Neural cell (in vitro differentiated cells): ENCODE data around the gene CACNA1E. TPM values are rescaled to one million over a fixed set of nuclear protein-coding genes. Genes with fewer than 3 reads are reported as not detected.

ENCODE experiments used
- H2AFZ ChIP-seq: fragments of 200-600, 300-800 bp; sonication (generic), shearing (Covaris generic); 2 replicates; pipeline ENCODE4 v1.6.0; 2014; ENCODE audit warnings: low read depth, mild to moderate bottlenecking, antibody characterized with exemption, low read length, moderate library complexity
- H3F3A ChIP-seq: fragments of 200-600 bp; shearing (Covaris generic); 2 replicates; pipeline ENCODE4 v1.6.1; 2016; ENCODE audit warnings: mild to moderate bottlenecking, moderate library complexity, mixed read lengths, antibody characterized with exemption, low read length; ENCODE audit not compliant: insufficient read depth, poor library complexity, severe bottlenecking
- H3K27ac ChIP-seq: fragments of 200-600, 300-800 bp; sonication (generic), shearing (Covaris generic); 2 replicates; pipeline ENCODE4 v1.5.1; 2014; ENCODE audit warnings: mild to moderate bottlenecking, low read length, moderate library complexity
- H3K27me3 ChIP-seq: fragments of 300-800, 200-600 bp; sonication (generic), shearing (Covaris generic); 2 replicates; pipeline ENCODE4 v1.6.0; 2014; ENCODE audit warnings: mild to moderate bottlenecking, low read depth, low read length, moderate library complexity; ENCODE audit not compliant: insufficient read depth
- H3K36me3 ChIP-seq: fragments of 300-800, 200-600 bp; sonication (generic), shearing (Covaris generic); 2 replicates; pipeline ENCODE4 v1.5.1; 2014; ENCODE audit warnings: mild to moderate bottlenecking, antibody characterized with exemption, low read length, moderate library complexity; ENCODE audit not compliant: insufficient read depth
- H3K4me2 ChIP-seq: fragments of 300-800, 200-600 bp; sonication (generic), shearing (Covaris generic); 2 replicates; pipeline ENCODE4 v1.6.0; 2014; ENCODE audit warnings: mild to moderate bottlenecking, low read length
- H3K4me3 ChIP-seq: fragments of 300-800, 200-600 bp; sonication (generic), shearing (Covaris generic); 2 replicates; pipeline ENCODE4 v1.5.1; 2014; ENCODE audit warnings: mild to moderate bottlenecking, low read length, moderate library complexity
- H3K79me2 ChIP-seq: fragments of 200-600 bp; shearing (Covaris generic); replicated peaks from 2 replicates; pipeline ENCODE4 v1.6.0; 2014; ENCODE audit warnings: mild to moderate bottlenecking, low read length, moderate library complexity; ENCODE audit not compliant: insufficient read depth
- H3K9ac ChIP-seq: fragments of 300-800, 200-600 bp; sonication (generic), shearing (Covaris generic); 2 replicates; pipeline ENCODE4 v1.6.1; 2016; ENCODE audit warnings: mild to moderate bottlenecking, low read length, mixed read lengths
- H3K9me2 ChIP-seq: fragments of 200-600 bp; shearing (Covaris generic); 2 replicates; pipeline ENCODE4 v1.6.1; 2016; ENCODE audit warnings: mild to moderate bottlenecking, low read length, mixed read lengths; ENCODE audit not compliant: insufficient read depth
- H3K9me3 ChIP-seq: fragments of 200-600, 300-800 bp; sonication (generic), shearing (Covaris generic); 2 replicates; pipeline ENCODE4 v1.6.1; 2016; ENCODE audit warnings: mild to moderate bottlenecking, mixed run types, low read length, moderate library complexity, mixed read lengths
- H4K20me1 ChIP-seq: fragments of 200-600 bp; shearing (Covaris generic); 2 replicates; pipeline ENCODE4 v1.6.1; 2016; ENCODE audit warnings: mild to moderate bottlenecking, mixed run types; ENCODE audit not compliant: insufficient read depth
- EP300 ChIP-seq: fragments of 450-650 bp; conservative IDR thresholded peaks from 2 replicates; pipeline ENCODE4 v1.6.1; 2014; ENCODE audit warnings: antibody characterized with exemption, mild to moderate bottlenecking, moderate library complexity; ENCODE audit not compliant: poor library complexity, severe bottlenecking
- EZH2 ChIP-seq: fragments of 200-600, 300-800 bp; shearing (Covaris generic), sonication (generic); IDR thresholded peaks from 2 replicates; pipeline ENCODE4 v1.6.1; 2014; ENCODE audit warnings: antibody characterized with exemption, low read length, borderline replicate concordance, mild to moderate bottlenecking; ENCODE audit not compliant: insufficient read depth, poor library complexity, severe bottlenecking
- MXI1 ChIP-seq: fragments of 450-650 bp; conservative IDR thresholded peaks from 2 replicates; pipeline ENCODE4 v1.6.1; 2014; ENCODE audit warnings: antibody characterized with exemption, mild to moderate bottlenecking; ENCODE audit not compliant: poor library complexity, severe bottlenecking
- POLR2AphosphoS5 ChIP-seq: IDR thresholded peaks from 2 replicates; pipeline ENCODE4 v1.6.1; 2012
- RAD21 ChIP-seq: fragments of 450-650 bp; conservative IDR thresholded peaks from 2 replicates; pipeline ENCODE4 v1.6.1; 2014; ENCODE audit warnings: antibody characterized with exemption, mild to moderate bottlenecking, moderate library complexity
- SMC3 ChIP-seq: fragments of 450-650 bp; conservative IDR thresholded peaks from 2 replicates; pipeline ENCODE4 v1.6.1; 2014; ENCODE audit warnings: antibody characterized with exemption, mild to moderate bottlenecking, moderate library complexity; ENCODE audit not compliant: poor library complexity
- TAF1 ChIP-seq: IDR thresholded peaks from 2 replicates; pipeline ENCODE4 v1.6.1; 2012; ENCODE audit warnings: low read depth
- polyA plus RNA-seq: library from polyadenylated mRNA; depleted of rRNA; stranded (reverse); fragments of >200 nt; gene quantifications from 2 replicates; pipeline ENCODE4 v1.2.3, GENCODE V29; 2014
- TF ChIP-seq, protein P1 (sequence below): IDR thresholded peaks from 2 replicates; pipeline ENCODE4 v1.6.1; 2012; ENCODE audit warnings: borderline replicate concordance
- TF ChIP-seq, protein P2 (sequence below): fragments of 450-650 bp; IDR thresholded peaks from 2 replicates; pipeline ENCODE4 v1.5.1; 2014; ENCODE audit warnings: antibody characterized with exemption, mild to moderate bottlenecking, moderate library complexity; ENCODE audit not compliant: poor library complexity, severe bottlenecking

CACNA1E gene
- polyA plus RNA-seq, 1 donor from 2014 or later, result 29.5 TPM

DNA sequence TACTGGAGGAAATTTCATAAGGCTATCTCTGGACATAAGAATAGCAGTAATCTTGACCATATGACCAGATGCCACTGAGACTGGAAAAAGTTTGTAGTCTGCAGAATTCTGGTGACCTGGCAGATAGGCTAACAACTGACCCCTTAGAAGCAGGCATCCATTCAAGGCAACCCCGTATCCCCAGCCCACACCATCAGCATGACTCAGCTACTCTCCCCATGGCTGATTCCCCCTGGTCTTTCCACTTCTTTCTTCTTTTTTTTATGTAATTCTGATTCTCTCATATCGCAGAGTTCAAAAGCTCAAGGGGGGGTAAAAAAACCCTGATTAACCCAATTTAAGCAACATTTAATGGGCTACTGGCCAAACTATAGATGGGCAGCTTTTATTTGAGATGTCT is 335.1 kb downstream of the CACNA1E start:
- no peaks in the 10 kb centered on the region for H4K20me1 ChIP-seq
- H3F3A ChIP-seq, result no peaks in the 10 kb centered on the region
- no peaks in the 10 kb centered on the region for H3K36me3 ChIP-seq
- no peak overlapping the region for H3K4me3 ChIP-seq
- H3K9me3 ChIP-seq, result no peaks in the 10 kb centered on the region
- TF ChIP-seq MXI1, result no peak
- TF ChIP-seq SMC3, result no peak
- TF ChIP-seq RAD21, result no peak
- no peak for TF ChIP-seq EZH2
- TF ChIP-seq, protein P1, sequence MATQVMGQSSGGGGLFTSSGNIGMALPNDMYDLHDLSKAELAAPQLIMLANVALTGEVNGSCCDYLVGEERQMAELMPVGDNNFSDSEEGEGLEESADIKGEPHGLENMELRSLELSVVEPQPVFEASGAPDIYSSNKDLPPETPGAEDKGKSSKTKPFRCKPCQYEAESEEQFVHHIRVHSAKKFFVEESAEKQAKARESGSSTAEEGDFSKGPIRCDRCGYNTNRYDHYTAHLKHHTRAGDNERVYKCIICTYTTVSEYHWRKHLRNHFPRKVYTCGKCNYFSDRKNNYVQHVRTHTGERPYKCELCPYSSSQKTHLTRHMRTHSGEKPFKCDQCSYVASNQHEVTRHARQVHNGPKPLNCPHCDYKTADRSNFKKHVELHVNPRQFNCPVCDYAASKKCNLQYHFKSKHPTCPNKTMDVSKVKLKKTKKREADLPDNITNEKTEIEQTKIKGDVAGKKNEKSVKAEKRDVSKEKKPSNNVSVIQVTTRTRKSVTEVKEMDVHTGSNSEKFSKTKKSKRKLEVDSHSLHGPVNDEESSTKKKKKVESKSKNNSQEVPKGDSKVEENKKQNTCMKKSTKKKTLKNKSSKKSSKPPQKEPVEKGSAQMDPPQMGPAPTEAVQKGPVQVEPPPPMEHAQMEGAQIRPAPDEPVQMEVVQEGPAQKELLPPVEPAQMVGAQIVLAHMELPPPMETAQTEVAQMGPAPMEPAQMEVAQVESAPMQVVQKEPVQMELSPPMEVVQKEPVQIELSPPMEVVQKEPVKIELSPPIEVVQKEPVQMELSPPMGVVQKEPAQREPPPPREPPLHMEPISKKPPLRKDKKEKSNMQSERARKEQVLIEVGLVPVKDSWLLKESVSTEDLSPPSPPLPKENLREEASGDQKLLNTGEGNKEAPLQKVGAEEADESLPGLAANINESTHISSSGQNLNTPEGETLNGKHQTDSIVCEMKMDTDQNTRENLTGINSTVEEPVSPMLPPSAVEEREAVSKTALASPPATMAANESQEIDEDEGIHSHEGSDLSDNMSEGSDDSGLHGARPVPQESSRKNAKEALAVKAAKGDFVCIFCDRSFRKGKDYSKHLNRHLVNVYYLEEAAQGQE, result no peak
- no peaks in the 10 kb centered on the region for H3K79me2 ChIP-seq
- H3K9me2 ChIP-seq, result no peaks in the 10 kb centered on the region
- H3K4me2 ChIP-seq, result no peak overlapping the region
- no peak overlapping the region for H3K9ac ChIP-seq
- no peak overlapping the region for H2AFZ ChIP-seq
- H3K27me3 ChIP-seq, result no peaks in the 10 kb centered on the region
- H3K27ac ChIP-seq, result no peak overlapping the region

- H3K4me2 ChIP-seq, result no peak overlapping the region
Observed at GRCh38 chr1:181818943-181819342, 335.6 kb downstream of the CACNA1E start.

More at GRCh38 chr1:181818943-181819342, 335.6 kb downstream of the CACNA1E start:
- H4K20me1 ChIP-seq, result no peaks in the 10 kb centered on the region
- TF ChIP-seq EZH2 (no peak), TAF1 (no peak), POLR2AphosphoS5 (no peak), SMC3 (no peak), RAD21 (no peak), MXI1 (no peak), EP300 (no peak)
- TF ChIP-seq, protein P2, sequence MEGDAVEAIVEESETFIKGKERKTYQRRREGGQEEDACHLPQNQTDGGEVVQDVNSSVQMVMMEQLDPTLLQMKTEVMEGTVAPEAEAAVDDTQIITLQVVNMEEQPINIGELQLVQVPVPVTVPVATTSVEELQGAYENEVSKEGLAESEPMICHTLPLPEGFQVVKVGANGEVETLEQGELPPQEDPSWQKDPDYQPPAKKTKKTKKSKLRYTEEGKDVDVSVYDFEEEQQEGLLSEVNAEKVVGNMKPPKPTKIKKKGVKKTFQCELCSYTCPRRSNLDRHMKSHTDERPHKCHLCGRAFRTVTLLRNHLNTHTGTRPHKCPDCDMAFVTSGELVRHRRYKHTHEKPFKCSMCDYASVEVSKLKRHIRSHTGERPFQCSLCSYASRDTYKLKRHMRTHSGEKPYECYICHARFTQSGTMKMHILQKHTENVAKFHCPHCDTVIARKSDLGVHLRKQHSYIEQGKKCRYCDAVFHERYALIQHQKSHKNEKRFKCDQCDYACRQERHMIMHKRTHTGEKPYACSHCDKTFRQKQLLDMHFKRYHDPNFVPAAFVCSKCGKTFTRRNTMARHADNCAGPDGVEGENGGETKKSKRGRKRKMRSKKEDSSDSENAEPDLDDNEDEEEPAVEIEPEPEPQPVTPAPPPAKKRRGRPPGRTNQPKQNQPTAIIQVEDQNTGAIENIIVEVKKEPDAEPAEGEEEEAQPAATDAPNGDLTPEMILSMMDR, result no peak
- TF ChIP-seq, protein P1, result no peak
- no peak overlapping the region for H3K9ac ChIP-seq
- no peaks in the 10 kb centered on the region for H3K36me3 ChIP-seq
- H3K9me3 ChIP-seq, result no peaks in the 10 kb centered on the region
- no peaks in the 10 kb centered on the region for H3K27me3 ChIP-seq
- H3K27ac ChIP-seq, result no peak overlapping the region
- H3K4me3 ChIP-seq, result no peak overlapping the region
- H2AFZ ChIP-seq, result no peak overlapping the region
- no peaks in the 10 kb centered on the region for H3F3A ChIP-seq
- no peaks in the 10 kb centered on the region for H3K79me2 ChIP-seq
- no peaks in the 10 kb centered on the region for H3K9me2 ChIP-seq
